H1 (cell line): Measurements from ENCODE around the gene NHEJ1. TPM values are rescaled to one million over a fixed set of nuclear protein-coding genes. Genes with fewer than 3 reads are reported as not detected.

Source experiments
- CTCF ChIA-PET: fragments of 300-600 bp; sonication (Branson Sonifier 250); formaldehyde crosslinking; loops from one replicate; lab custom pipeline; 2021; ENCODE audit not compliant: partially characterized antibody; lab: Charles Lee
- POLR2A ChIA-PET: fragments of 300-600 bp; sonication (Branson Sonifier 250); formaldehyde crosslinking; loops from one replicate; lab custom pipeline; 2021; ENCODE audit warnings: inconsistent platforms; ENCODE audit not compliant: partially characterized antibody; lab: Charles Lee
- DNase-seq, 2 experiments: peaks; one replicate each; pipeline versions ENCODE4 v3.0.0 to v3.0.0-alpha.2; 2010 to 2022; ENCODE audit warnings: low spot score in 2 of 2, low read depth in 1 of 2, mixed read lengths in 1 of 2
- FAIRE-seq: peaks from 2 replicates; lab custom pipeline; 2011; peaks lifted over from hg19 to GRCh38; lab: Jason Lieb, UNC
- H2AFZ ChIP-seq: 2 replicates; pipeline ENCODE4 v1.8.1; 2012; ENCODE audit warnings: low read length, inconsistent platforms
- H2AK5ac ChIP-seq: 2 replicates; pipeline ENCODE4 v1.6.1; 2013; ENCODE audit warnings: low read depth, low read length
- H2BK120ac ChIP-seq: replicated peaks from 2 replicates; pipeline ENCODE3; 2013; ENCODE audit warnings: low read depth, low read length, inconsistent platforms
- H2BK12ac ChIP-seq: 2 replicates; pipeline ENCODE4 v1.6.1; 2013; ENCODE audit warnings: low read depth, low read length
- H2BK15ac ChIP-seq: 2 replicates; pipeline ENCODE4 v1.6.1; 2013; ENCODE audit warnings: low read length
- H2BK20ac ChIP-seq: 2 replicates; pipeline ENCODE4 v1.6.1; 2013; ENCODE audit warnings: low read length
- H2BK5ac ChIP-seq: 2 replicates; pipeline ENCODE4 v1.6.1; 2013; ENCODE audit warnings: low read depth, low read length
- H3K14ac ChIP-seq: 2 replicates; pipeline ENCODE4 v1.6.1; 2013; ENCODE audit warnings: inconsistent platforms; ENCODE audit not compliant: insufficient read length
- H3K18ac ChIP-seq: 2 replicates; pipeline ENCODE4 v1.6.1; 2013; ENCODE audit warnings: low read length; ENCODE audit errors: extremely low read depth
- H3K23ac ChIP-seq: 2 replicates; pipeline ENCODE4 v1.6.1; 2013; ENCODE audit warnings: inconsistent platforms; ENCODE audit not compliant: insufficient read length
- H3K23me2 ChIP-seq: 2 replicates; pipeline ENCODE4 v1.6.1; 2013; ENCODE audit warnings: low read depth, low read length
- H3K27ac ChIP-seq: 2 replicates; pipeline ENCODE4 v1.6.1; 2011; ENCODE audit warnings: low read depth, low read length, inconsistent platforms
- H3K27me3 ChIP-seq, 4 experiments: replicated peaks in 1 of 4; 1 replicate in 1 of 4; 2 replicates in 3 of 4; pipeline versions ENCODE4 v1.6.1 to v1.8.1; 2011 to 2013; ENCODE audit warnings: low read length in 3 of 4, mild to moderate bottlenecking in 3 of 4, inconsistent platforms in 2 of 4, mixed read lengths in 2 of 4, moderate library complexity in 1 of 4; ENCODE audit not compliant: control insufficient read depth in 3 of 4, insufficient read depth in 3 of 4; ENCODE audit errors: extremely low read depth in 1 of 4
- H3K36me3 ChIP-seq, 4 experiments: 2 replicates each; pipeline versions ENCODE4 v1.6.1 to v1.8.1; 2011 to 2013; ENCODE audit warnings: mild to moderate bottlenecking in 4 of 4, low read length in 3 of 4, moderate library complexity in 2 of 4, control low read depth in 1 of 4, inconsistent platforms in 1 of 4; ENCODE audit not compliant: insufficient read depth in 4 of 4, control insufficient read depth in 2 of 4
- H3K4ac ChIP-seq: replicated peaks from 2 replicates; pipeline ENCODE3; 2013; ENCODE audit warnings: low read length, low read depth, mixed read lengths, inconsistent platforms; ENCODE audit not compliant: insufficient read length
- H3K4me1 ChIP-seq, 4 experiments: replicated peaks in 1 of 4; 1 replicate in 1 of 4; 2 replicates in 3 of 4; pipeline versions ENCODE4 v1.6.1 to v1.8.1; 2011 to 2013; ENCODE audit warnings: low read length in 3 of 4, inconsistent platforms in 2 of 4, mixed read lengths in 1 of 4; ENCODE audit not compliant: insufficient read depth in 4 of 4, control insufficient read depth in 3 of 4
- H3K4me2 ChIP-seq, 2 experiments: 2 replicates each; pipeline versions ENCODE4 v1.6.1 to v1.8.1; 2011 to 2013; ENCODE audit warnings: low read depth in 2 of 2, low read length in 2 of 2, control low read depth in 1 of 2, inconsistent platforms in 1 of 2, mild to moderate bottlenecking in 1 of 2; ENCODE audit not compliant: insufficient read depth in 1 of 2
- H3K4me3 ChIP-seq, 4 experiments: fragments of 200-600, 300-600 bp in 1 of 4; sonication (generic), shearing (Covaris generic), sonication (Bioruptor Twin) in 1 of 4; 2 replicates each; pipeline versions ENCODE4 v1.5.1 to v1.8.1; 2011 to 2016; ENCODE audit warnings: low read length in 4 of 4, low read depth in 3 of 4, control low read depth in 2 of 4, inconsistent platforms in 2 of 4, mild to moderate bottlenecking in 2 of 4, mixed read lengths in 1 of 4, moderate library complexity in 1 of 4; ENCODE audit not compliant: insufficient read depth in 2 of 4; ENCODE audit errors: extremely low read depth in 1 of 4
- H3K56ac ChIP-seq: replicated peaks from 2 replicates; pipeline ENCODE3; 2013; ENCODE audit warnings: low read depth, mild to moderate bottlenecking, mixed read lengths, low read length, inconsistent platforms; ENCODE audit not compliant: insufficient read length
- H3K79me1 ChIP-seq: 2 replicates; pipeline ENCODE4 v1.6.1; 2013; ENCODE audit warnings: low read depth, low read length, control low read depth
- H3K79me2 ChIP-seq, 2 experiments: 2 replicates each; pipeline versions ENCODE4 v1.6.1 to v1.8.1; 2012 to 2013; ENCODE audit warnings: low read length in 2 of 2, mild to moderate bottlenecking in 2 of 2, inconsistent platforms in 1 of 2; ENCODE audit not compliant: insufficient read depth in 2 of 2, control insufficient read depth in 1 of 2
- H3K9ac ChIP-seq, 4 experiments: replicated peaks in 1 of 4; 1 replicate in 1 of 4; 2 replicates in 3 of 4; pipeline versions ENCODE4 v1.6.1 to v1.8.1; 2011 to 2013; ENCODE audit warnings: low read depth in 3 of 4, low read length in 3 of 4, control low read depth in 2 of 4, mild to moderate bottlenecking in 2 of 4, moderate library complexity in 2 of 4, inconsistent platforms in 1 of 4; ENCODE audit errors: extremely low read depth in 1 of 4
- H3K9me3 ChIP-seq, 2 experiments: 2 replicates each; pipeline versions ENCODE4 v1.6.1 to v1.8.1; 2012 to 2013; ENCODE audit warnings: mild to moderate bottlenecking in 2 of 2, moderate library complexity in 2 of 2, control low read depth in 1 of 2, inconsistent platforms in 1 of 2, low read depth in 1 of 2, low read length in 1 of 2, mixed read lengths in 1 of 2; ENCODE audit not compliant: insufficient read depth in 2 of 2
- H4K20me1 ChIP-seq, 2 experiments: replicated peaks in 1 of 2; 2 replicates each; pipeline versions ENCODE3 to v1.8.1; 2011 to 2013; ENCODE audit warnings: inconsistent platforms in 2 of 2, low read length in 2 of 2, mild to moderate bottlenecking in 1 of 2; ENCODE audit not compliant: insufficient read depth in 2 of 2, control insufficient read depth in 1 of 2
- H4K5ac ChIP-seq: 2 replicates; pipeline ENCODE4 v1.6.1; 2013; ENCODE audit warnings: low read length, low read depth, mixed read lengths, inconsistent platforms; ENCODE audit not compliant: insufficient read length
- H4K8ac ChIP-seq: 2 replicates; pipeline ENCODE4 v1.8.0; 2013; ENCODE audit warnings: mild to moderate bottlenecking, moderate library complexity, low read length, inconsistent platforms; ENCODE audit not compliant: insufficient read depth; ENCODE audit errors: extremely low read depth
- H4K91ac ChIP-seq: replicated peaks from 2 replicates; pipeline ENCODE3; 2013; ENCODE audit warnings: low read length, mixed read lengths, inconsistent platforms; ENCODE audit not compliant: insufficient read length
- CBX5 ChIP-seq: fragments of 300-800, 300-1000 bp; sonication (generic); IDR thresholded peaks from 2 replicates; pipeline ENCODE4 v1.7.1; 2016; ENCODE audit warnings: antibody characterized with exemption, low read length, low read depth
- CHD1 ChIP-seq: IDR thresholded peaks from 2 replicates; pipeline ENCODE4 v1.6.1; 2012; ENCODE audit warnings: low read depth, low read length, improper control_type of control experiment
- RFX5 ChIP-seq: IDR thresholded peaks from 2 replicates; pipeline ENCODE4 v1.6.1; 2011; ENCODE audit warnings: low read depth, low read length, improper control_type of control experiment, borderline replicate concordance
- SIN3A ChIP-seq, 2 experiments: IDR thresholded peaks in 1 of 2; conservative IDR thresholded peaks in 1 of 2; 2 replicates each; pipeline ENCODE4 v1.6.1; 2011 to 2012; ENCODE audit warnings: low read length in 2 of 2, improper control_type of control experiment in 1 of 2, low read depth in 1 of 2, mild to moderate bottlenecking in 1 of 2
- SIRT6 ChIP-seq: IDR thresholded peaks from one replicate; pipeline ENCODE4 v1.7.1; 2012; ENCODE audit warnings: low read length, inconsistent platforms
- WGBS, 2 experiments: shearing (Covaris generic) in 1 of 2; methylation state at CpG; one replicate each; pipeline versions ENCODE4 v1.1.6 to v1.1.7; 2013 to 2015; ENCODE audit warnings: low lambda C conversion rate in 2 of 2, mixed read lengths in 2 of 2, inconsistent platforms in 1 of 2, low coverage in 1 of 2, missing lambda C conversion rate in 1 of 2; ENCODE audit not compliant: insufficient replicate concordance in 2 of 2, insufficient coverage in 1 of 2, insufficient read length in 1 of 2; ENCODE audit errors: extremely low coverage in 1 of 2, missing lambda C conversion rate in 1 of 2; 5-methylcytosine and 5-hydroxymethylcytosine counted together
- polyA plus RNA-seq, 7 experiments: library from polyadenylated mRNA; depleted of rRNA in 3 of 7; stranded (reverse) in 5 of 7; unstranded in 2 of 7; fragments of >200 nt in 5 of 7; fragments of 200-250 nt in 2 of 7; gene quantifications; 1 replicate in 5 of 7; 2 replicates in 1 of 7; 4 replicates in 1 of 7; pipeline versions ENCODE4 v1.2.1 to v1.2.3, GENCODE V29; 2011 to 2013; ENCODE audit warnings: missing spikeins in 2 of 7, mixed read lengths in 2 of 7
- total RNA-seq: library from RNA; stranded (reverse); fragmentation: NEBNext Ultra II Directional; extraction: Animal tissue kit (Norgen Biotek cat#: 25700); gene quantifications from 2 replicates; pipeline ENCODE4 v1.2.1, GENCODE V29; 2021
- TF ChIP-seq, protein P1 (sequence below): IDR thresholded peaks from 2 replicates; pipeline ENCODE4 v1.6.1; 2011; ENCODE audit warnings: low read depth, mild to moderate bottlenecking, low read length; ENCODE audit not compliant: insufficient read depth
- TF ChIP-seq, protein P2 (sequence below): IDR thresholded peaks from 2 replicates; pipeline ENCODE4 v1.6.1; 2012; ENCODE audit warnings: inconsistent platforms

NHEJ1 gene
- total and polyA plus RNA-seq, 2 of the 8 experiments (the other 6 are each of a cell fraction or from before 2014, with no cell fraction given): 22.7 to 24.1 TPM

DNA sequence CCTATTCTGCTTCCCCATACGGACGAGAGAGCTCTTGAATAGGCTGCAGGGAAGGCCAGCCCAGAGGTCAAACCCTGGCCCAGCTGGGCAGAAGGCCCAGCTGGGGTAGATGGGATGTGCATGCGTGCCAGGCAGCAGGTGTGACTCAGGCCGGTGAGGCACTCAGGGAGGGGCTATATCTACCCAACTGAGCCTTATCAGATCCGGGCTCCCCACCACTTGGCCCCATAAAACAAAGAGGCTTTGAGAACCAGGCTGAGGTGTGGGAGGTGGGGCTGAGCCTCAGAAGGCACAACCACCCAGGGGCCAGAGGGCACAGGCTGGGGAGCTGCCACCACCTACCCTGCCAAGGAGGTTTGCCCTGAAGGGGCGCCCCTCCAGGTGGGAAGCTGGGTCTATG is 111.3 kb downstream of the NHEJ1 start:
- Histone ChIP-seq H3K18ac (no peak overlapping the region), H2AK5ac (no peak overlapping the region), H2BK15ac (no peak overlapping the region), H4K20me1 (peaks cover 0 to 2% of the 10 kb centered on the region in 2 experiments), H3K4ac (no peak overlapping the region), H2BK12ac (no peak overlapping the region), H3K9ac (no peak overlapping the region), H2BK120ac (no peak overlapping the region), H3K4me1 (no peaks in the 10 kb centered on the region), H3K27ac (no peak overlapping the region), H3K4me3 (no peak overlapping the region), H3K14ac (no peak overlapping the region), H3K23ac (no peak overlapping the region), H3K56ac (no peak overlapping the region), H3K27me3 (peaks cover 0 to 19% (median 12%) of the 10 kb centered on the region in 4 experiments; a peak in 4 of 7 replicates), H4K8ac (no peak overlapping the region), H4K91ac (no peak overlapping the region), H4K5ac (no peak overlapping the region), H3K4me2 (no peak overlapping the region), H3K79me1 (no peaks in the 10 kb centered on the region), H3K36me3 (no peaks in the 10 kb centered on the region), H3K23me2 (no peaks in the 10 kb centered on the region), H3K9me3 (no peaks in the 10 kb centered on the region), H2BK20ac (no peak overlapping the region), H3K79me2 (no peaks in the 10 kb centered on the region), H2AFZ (no peak overlapping the region), H2BK5ac (no peak overlapping the region)
- CTCF ChIA-PET: interaction anchor here (1.1 to 62.8 kb wide), 5 partner anchors 4 to 111 kb away, joined by 3 to 1777 read pairs (median 1006); partner anchors contain the start of genes CFAP65, IHH and NHEJ1
- TF ChIP-seq SIRT6: no peak
- TF ChIP-seq CBX5: no peak
- TF ChIP-seq CHD1: no peak
- no peak for TF ChIP-seq RFX5
- no peak for TF ChIP-seq SIN3A (conservative IDR thresholded peaks at IDR 0.05 in 1 of 2, IDR thresholded peaks at IDR 0.05 in 1 of 2; ENCODE audit: low read depth in 1 of 2, low read length in 2 of 2)
- TF ChIP-seq, protein P1, sequence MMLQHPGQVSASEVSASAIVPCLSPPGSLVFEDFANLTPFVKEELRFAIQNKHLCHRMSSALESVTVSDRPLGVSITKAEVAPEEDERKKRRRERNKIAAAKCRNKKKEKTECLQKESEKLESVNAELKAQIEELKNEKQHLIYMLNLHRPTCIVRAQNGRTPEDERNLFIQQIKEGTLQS: no peak
- TF ChIP-seq, protein P2, sequence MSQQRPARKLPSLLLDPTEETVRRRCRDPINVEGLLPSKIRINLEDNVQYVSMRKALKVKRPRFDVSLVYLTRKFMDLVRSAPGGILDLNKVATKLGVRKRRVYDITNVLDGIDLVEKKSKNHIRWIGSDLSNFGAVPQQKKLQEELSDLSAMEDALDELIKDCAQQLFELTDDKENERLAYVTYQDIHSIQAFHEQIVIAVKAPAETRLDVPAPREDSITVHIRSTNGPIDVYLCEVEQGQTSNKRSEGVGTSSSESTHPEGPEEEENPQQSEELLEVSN: no peak
- POLR2A ChIA-PET: no interaction called here
- DNase-seq (no peak), FAIRE-seq (no peak)
- 75% methylated on average over 5 of the region's 6 CpGs; no CpG with 5 or more reads in 1 of the 2 experiments for WGBS, 2 experiments
